Articular chondrocyte of knee joint (primary cell): ENCODE results near the gene CDC42EP4. TPM values are rescaled to one million over a fixed set of nuclear protein-coding genes. Genes with fewer than 3 reads are reported as not detected.

Experiments
- total RNA-seq: library from RNA; depleted of rRNA; stranded (reverse); fragments of >200 nt; gene quantifications from 2 replicates; pipeline ENCODE4 v1.2.3, GENCODE V29; 2012

The CDC42EP4 gene
- 14.1 and 17.9 TPM in 2 replicates for total RNA-seq

GRCh38 chr17:73311781-73312641 lies at the start of gene CDC42EP4:
CDC42EP4 (minus strand) TSS chr17:73312001; CDS start chr17:73286500, 25,501 bp downstream.

GRCh38 chr17:73261617-73261951 lies 50.2 kb downstream of the CDC42EP4 start, which contains the start of gene CPSF4L:
CPSF4L (minus strand) TSS chr17:73261880; CDS start chr17:73261818, 62 bp downstream.

Other genes starting within 250 kb of the CDC42EP4 start
- gene SLC39A11, start 219.3 kb downstream of the CDC42EP4 start, total RNA-seq = 24.9 and 26.1 TPM in 2 replicates
- gene SSTR2, start 147.0 kb downstream of the CDC42EP4 start, total RNA-seq = 0.39 and 0.43 TPM in 2 replicates
- 22.7 and 23.1 TPM in 2 replicates for gene COG1, start 118.9 kb downstream of the CDC42EP4 start, total RNA-seq
- 0.13 TPM in 1 of 2 replicates, not detected in the other for gene CPSF4L, start 50.1 kb downstream of the CDC42EP4 start, total RNA-seq